Esophagus muscularis mucosa (tissue), 3 donors: ENCODE measurements around the gene DGKB.

Experiments
- CTCF ChIP-seq, 3 experiments: fragments of 200-600 bp in 2 of 3; fragments of 450-650 bp in 1 of 3; sonication (generic) in 2 of 3; IDR thresholded peaks; one replicate each; pipeline ENCODE4 v1.5.1; 2017 to 2019; ENCODE audit warnings: antibody characterized with exemption in 3 of 3, mild to moderate bottlenecking in 2 of 3, moderate library complexity in 1 of 3
- POLR2A ChIP-seq: fragments of 450-650 bp; IDR thresholded peaks from one replicate; pipeline ENCODE4 v1.6.1; 2017; ENCODE audit warnings: antibody characterized with exemption, moderate library complexity, mild to moderate bottlenecking, low read depth

GRCh38 chr7:14551310-14551709, 351.2 kb downstream of the DGKB start:
- TF ChIP-seq CTCF (IDR thresholded peaks at IDR 0.05) (no peak), POLR2A (no peak)
